GM18526 (cell line): ENCODE measurements around the gene SASH3.

ENCODE experiments used
- POLR2A ChIP-seq: IDR thresholded peaks from 3 replicates; pipeline ENCODE4 v1.6.1; 2011; ENCODE audit not compliant: insufficient read length; ENCODE audit errors: extremely low read depth

Gene SASH3

DNA sequence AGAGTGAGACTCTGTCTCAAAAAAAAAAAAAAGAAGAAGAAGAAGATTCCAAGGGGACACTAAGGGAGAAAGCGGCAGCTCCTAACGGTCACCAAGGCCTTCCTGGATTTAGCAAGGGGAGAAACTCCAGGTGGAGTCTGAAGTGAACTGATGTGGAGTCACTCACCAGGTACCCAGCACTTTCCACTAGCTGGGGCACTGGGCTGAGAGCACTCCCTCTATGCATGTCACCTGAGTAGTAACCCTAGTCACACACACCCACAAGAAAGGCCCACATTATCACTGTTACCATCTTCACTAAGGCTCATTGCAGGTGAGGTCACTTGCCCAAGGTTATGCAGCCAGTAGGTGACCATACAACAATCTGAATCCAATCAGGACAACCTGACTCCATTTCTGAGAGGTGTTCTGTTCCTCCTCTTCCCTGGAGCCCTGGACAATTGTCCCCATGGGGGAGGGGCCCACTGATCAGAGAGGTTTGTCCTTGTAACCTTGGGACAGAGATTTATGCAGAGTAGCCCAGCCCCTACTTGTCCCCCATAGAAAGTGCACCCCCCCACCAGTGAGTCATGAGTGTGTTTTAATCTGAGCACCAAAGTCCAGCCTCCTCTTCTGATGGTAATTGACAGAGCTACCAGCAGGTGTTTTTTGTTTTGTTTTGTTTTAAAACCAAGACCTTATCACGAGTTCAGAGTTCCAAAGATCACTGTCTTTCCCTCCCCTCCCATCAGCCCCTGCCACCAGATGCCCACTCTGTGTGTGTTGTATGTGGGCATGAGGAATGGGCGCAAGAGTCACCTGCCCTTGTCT lies 5.9 kb upstream of the SASH3 start:
- no peak for TF ChIP-seq POLR2A

DNA sequence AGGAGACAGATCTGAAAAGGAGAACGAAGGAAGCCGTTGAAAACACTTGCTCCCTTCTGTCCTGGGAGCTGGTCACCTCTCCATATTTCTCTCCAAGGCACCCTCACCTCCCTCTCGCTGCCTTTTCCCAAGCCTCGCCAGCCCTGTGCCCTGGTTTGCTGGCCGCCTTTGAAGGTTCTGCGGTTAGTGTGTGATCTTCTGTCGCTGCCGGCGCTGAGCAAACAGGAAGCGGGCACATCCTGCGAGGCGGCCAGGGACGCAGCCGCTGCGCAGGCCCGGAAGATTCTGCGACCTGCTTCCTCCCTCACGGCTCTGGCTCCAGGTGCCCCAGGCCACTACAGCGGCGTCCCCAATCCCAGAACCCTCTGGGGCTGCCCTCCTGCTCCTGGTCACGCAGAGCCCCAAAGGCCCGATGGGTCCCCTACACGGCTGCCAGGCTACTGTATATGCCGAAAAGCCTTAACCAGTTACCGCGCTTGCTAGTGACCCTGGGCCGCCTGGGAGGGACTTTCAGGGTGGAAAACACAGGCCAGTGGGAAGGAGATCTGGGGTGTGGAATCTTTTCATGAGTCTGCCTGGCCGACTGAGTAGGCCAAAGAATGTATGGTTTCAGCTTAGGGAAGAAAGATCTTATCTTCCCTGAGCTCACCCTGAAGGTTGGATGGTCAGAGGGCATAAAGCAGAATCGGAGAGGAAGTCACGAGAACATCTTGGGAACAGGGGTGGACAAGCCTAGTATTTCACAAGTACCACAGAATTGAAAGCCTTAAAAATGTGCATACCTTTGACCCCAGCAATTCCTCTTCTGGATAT lies 2.3 kb upstream of the SASH3 start:
- TF ChIP-seq POLR2A, result peak; percentile 66

DNA sequence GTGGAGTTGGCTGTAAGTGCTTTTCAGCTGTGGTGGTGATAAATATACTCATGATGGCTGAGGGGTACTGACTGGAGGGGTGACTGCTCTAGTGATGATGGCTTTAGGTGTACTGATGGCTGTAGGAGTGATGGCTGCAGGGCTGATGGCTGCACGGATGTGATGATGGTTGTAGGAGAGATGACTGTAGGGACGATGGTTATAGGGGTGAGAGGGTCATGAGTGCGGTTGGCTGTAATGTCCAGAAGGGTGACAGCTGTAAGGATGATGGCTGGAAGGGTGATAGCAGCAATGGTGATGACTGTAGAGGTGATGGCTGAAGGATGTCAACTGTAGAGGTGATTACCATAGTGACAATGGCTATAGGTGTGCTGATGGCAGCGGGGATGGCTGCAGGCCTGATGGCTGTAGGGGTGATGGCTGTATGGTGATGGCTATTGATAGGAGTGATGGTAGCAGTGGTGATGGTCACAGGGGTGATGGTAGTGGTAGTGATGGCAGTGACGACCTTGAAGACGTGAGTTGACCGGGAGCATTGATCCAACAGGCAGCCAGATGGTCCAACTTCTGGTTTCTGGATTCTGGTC lies 570 bp upstream of the SASH3 start:
- TF ChIP-seq POLR2A, result no peak

DNA sequence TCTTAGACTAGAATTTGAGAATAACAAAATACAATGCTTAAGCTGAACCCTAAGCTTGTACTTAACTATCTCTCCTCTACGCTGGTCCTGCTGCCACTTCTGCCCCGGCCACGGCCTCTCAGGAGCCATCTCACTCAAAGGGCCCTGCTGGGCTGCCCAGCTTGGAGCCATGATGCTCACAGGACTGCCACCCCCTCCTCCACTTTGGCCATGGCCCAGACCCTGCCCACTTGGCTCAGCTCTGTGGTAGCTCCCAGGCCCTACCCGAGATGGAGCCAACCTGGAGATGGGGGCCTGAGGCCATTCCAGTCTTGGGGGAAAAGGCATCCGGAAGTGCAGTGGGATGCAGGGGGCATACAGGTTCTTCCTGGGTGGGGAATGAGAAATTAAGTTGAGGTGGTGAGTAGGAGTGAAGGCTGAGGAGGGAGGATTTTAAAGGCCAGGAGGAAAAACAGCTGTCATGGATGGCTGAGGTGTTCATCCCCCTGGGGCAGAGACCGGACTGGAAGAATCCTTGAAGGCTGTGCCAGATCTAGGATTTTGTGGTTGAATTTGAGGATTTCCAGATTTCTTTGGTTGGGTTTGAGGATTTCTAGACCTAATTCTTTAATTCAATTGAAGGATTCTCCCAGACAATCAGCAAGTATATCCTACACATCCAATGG lies 824 bp downstream of the SASH3 start:
- TF ChIP-seq POLR2A, result no peak

DNA sequence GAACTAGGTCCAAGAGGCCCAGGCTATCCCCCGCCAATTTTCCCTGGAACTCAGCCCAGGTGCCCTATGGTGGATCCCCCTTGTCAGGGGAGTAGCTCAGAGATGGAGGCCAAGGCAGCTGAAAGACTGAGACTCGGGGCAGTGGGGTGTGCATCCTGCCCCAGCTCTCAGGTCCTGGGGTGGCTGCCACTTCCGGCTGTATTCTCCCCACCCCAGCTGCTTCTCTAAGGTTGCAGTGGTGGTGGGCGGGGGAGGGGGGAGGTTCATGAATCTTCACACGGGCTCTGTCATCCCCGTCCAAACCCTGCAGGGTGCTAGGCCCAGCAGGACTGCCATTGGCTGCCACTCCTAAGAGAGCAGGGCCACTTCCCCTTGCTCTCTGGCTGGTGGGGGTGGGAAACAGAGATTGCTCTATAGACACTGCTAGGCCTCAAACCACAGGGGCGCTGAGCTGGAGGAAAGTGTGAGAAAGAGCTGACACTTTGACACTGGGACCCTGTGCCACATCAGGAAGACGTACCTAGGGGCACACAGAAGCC lies 1.5 kb downstream of the SASH3 start:
- peak; percentile 62 for TF ChIP-seq POLR2A

DNA sequence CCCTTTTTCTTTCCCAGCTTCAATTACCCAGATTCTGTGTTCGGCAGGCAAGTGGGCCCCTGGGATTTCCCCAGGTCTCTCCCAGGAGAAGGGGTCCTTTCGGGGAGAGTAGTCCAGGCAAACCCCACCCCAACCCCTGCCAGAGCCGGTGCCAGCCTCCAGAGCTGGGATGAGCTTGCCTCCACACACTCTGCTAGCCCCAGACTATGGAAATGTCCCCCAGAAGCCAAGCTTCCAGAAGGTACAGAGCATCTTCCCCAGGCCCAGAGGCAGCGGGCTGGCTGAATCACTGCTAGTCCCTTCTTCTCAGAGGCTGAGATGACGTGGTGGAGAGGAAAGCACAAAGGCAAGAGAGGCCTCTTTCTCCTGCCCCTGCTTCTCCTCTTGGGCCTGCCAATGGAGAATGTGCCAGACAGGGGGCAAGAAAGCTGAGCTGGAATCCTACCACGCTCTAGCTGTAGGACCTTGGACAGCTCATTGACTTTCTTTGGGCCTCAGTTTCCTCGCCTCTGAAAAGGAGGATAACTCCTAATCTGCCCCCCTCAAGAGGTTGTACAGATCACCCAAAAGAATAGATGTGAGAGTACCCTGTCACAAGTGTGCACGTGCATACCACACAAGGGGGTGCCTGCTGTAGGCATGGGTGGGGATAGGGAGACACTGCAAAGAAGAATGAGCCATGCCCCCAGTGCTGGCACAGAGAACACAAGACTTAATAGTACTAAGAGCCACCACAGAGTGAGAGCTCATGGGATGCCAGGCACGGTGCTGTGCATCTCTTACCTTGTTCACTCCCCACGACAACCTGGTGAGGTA lies 2.1 kb downstream of the SASH3 start:
- TF ChIP-seq POLR2A, result no peak

DNA sequence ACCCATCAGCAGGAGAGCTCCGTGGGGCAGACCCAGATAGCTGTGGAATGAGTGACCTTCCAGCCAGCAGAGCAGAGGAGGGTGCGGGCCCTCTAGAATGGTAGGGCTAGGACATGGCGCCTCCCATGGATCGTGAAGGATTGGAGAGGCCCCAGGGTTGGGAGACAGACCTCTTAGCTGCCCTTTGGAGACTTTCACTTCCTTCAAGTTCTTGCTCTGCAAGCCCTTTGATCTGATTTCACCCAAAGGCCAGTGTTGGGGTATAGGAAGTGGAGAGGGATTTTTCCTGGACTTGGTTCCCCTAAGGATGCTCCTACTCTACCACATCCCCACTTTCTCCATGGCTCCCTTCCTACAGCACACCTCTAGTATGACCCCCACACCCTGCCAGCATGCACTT lies 3.0 kb downstream of the SASH3 start:
- no peak for TF ChIP-seq POLR2A

DNA sequence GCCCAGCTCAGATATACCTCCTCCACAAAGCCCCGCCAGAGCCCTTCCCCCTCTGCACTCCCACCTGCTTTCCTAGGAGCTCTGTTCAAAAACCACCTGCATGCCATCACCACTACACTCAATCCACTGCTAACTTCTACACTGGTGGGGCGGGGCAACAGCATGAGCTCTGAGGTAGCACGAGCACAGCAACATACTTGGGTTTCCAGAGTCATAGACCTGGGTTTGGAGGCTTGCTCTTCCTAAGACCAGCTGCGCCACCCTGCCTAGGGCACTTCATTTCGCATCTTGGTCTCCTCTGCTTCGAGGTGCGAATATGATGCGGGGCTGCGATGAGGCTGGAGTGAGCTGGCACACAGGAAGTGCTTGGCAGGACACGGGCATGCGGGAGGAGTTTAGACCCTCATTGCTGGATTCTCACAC lies 3.6 kb downstream of the SASH3 start:
- TF ChIP-seq POLR2A, result no peak

DNA sequence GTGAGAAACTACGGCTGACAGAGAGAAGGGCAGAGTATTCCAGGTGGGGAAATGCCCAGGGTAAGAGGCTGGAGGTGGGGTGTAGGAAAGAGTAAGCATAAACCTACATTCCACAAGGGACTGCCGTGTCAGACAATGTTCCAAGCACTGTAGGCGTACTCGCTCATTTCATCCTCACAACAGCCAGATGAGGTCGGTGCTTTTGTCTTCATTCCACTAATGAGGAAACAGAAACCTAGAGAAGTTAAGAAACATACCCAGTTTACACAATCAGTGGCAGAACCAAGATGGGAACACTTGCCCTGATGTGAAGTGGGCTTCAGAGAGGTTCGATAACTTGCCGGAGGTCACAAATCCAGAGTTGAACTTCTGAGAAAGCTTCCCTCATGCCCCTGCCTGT lies 4.6 kb downstream of the SASH3 start:
- no peak for TF ChIP-seq POLR2A

DNA sequence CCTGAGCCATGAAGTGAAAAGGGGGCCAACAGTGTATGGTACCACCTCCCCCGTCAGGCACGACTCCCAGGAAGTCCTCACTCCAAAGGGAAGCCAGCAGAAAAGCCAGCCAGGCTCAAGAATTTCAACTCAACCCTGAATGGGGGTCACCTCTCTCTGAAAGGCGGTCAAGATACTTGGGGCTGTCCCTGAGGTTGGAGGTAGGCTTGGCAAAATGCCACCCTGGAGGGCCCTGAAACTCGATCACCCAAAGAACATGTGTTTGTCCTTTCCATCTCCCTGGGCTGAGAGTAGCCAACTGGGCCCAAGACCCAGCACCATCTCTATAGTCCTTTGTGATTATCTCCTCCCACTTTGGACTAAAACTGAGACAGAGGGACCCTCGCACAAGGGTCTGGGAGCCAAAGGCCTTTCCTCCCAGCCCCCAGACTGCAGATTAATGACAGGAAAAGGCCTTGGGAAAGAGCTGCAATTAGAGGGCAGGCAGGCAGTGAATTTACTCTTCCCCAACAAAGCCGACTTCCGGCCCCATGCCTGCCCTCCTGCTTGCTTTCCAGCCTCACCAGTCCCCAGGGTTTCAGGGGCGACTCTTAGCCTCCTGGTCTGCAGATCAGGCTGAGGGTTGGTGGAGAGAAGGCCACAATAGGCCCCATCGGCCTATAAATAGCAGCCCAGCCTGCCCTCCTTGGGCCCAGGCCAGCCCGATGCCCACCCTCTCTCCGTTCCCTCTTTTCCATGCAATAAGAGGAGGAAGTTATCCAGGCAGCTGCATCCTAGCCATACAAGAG lies 5.6 kb downstream of the SASH3 start:
- no peak for TF ChIP-seq POLR2A

DNA sequence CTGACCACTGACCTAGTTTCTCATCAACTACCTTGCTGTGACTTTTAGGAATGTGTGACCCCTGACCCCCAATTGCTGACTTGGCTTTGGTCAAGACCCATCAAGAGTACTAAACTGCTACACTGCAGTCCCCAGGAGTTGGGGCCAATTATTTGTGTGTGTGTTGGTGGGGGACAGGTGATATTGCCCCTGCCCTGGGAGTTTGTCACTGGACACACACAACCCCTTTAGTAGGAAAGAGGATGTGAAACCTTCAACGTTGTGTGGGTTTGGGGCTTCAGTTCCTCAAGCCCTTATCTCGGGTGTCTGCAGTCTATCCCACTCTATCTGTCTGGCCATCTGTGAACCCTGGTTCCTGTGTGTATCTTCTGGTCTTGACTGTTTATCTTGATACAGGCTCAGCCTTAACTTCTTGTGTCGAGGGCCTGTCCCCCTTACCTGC lies 6.5 kb downstream of the SASH3 start:
- TF ChIP-seq POLR2A, result no peak

DNA sequence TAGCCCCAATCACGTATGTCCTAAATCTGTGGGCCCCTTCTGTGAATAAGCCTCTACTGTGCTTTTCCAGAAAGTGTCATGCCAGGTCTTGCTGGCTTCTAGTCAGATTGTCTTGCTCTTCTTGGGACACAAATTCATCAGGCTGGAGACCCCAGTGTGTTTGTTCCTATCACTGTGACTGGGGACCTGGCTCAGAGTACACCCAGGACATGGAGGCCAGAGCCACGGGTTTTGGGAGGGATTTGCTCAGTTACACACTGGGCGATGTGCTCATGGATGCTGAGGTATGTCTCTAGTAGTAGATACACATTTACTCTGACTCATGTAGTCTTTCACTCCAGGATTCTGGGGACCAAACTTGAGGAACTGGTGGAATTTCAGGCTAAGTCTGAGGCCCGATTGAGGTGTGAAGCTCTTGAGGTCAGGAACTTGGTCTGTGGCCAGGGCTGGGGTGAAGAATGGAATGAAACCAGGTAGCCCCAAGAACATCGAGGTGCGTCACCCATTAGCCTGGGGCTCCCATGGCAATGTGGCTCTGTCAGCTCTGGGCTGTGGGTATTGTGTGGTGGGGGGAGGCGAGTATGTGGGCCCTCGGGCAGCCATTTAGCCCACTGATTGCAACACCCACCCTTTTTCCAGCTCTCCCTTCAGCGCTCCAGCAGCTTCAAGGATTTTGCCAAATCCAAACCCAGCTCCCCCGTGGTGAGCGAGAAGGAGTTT lies 7.7 kb downstream of the SASH3 start:
- TF ChIP-seq POLR2A, result no peak

DNA sequence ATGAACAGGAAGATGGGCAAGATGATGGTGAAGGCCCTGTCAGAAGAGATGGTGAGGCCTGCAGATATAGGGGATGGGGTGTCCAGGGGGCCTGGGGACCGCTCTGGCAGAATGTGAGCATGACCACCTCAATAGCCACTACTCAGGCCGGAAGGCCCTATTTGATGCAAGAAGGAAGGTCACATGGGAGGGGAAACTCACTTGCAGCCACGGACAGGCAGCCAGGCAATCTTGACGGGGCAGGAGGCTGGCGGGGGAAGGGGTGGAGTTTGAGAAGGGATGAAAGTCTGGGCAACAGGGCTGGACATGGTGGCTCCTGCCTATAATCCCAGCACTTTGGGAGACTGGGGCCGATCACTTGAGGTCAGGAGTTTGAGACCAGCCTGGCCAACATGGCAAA lies 8.8 kb downstream of the SASH3 start:
- TF ChIP-seq POLR2A, result no peak
